ENCODE measurements around the gene HNRNPH3.

HNRNPH3 gene

GRCh38 chr10:68346774-68347173 is 14.9 kb downstream of the HNRNPH3 start:
- ChIA-PET POLR2A (interaction anchor here (5.3 kb wide), 1 partner anchor 14 kb away, joined by 34 read pairs; the partner anchor contains the start of genes HNRNPH3 and PBLD), CTCF (interaction anchor here (0.8 kb wide), 1 partner anchor 57 kb away, joined by 4 read pairs; no protein-coding TSS in a partner anchor)
- TF ChIP-seq SUZ12 (IDR thresholded peaks at IDR 0.05) (no peak), L3MBTL2 (conservative IDR thresholded peaks at IDR 0.05) (no peak), BHLHE40 (IDR thresholded peaks at IDR 0.05; ENCODE audit: borderline replicate concordance) (no peak), LEF1 (IDR thresholded peaks at IDR 0.05; ENCODE audit: borderline replicate concordance) (no peak), FOXA1 (IDR thresholded peaks at IDR 0.05) (no peak), CTBP1 (IDR thresholded peaks at IDR 0.05; ENCODE audit: borderline replicate concordance) (no peak), ARNT (IDR thresholded peaks at IDR 0.05) (no peak), ZNF384 (IDR thresholded peaks at IDR 0.05) (no peak), ELF4 (IDR thresholded peaks at IDR 0.05) (no peak), TARDBP (IDR thresholded peaks at IDR 0.05) (no peak), PKNOX1 (IDR thresholded peaks at IDR 0.05) (no peak), NFRKB (IDR thresholded peaks at IDR 0.05) (no peak)
- no peak for DNase-seq (ENCODE audit: extremely low spot score)

- ChIA-PET CTCF (interaction anchor here (0.6 to 1.4 kb wide), 9 partner anchors 9 to 405 kb away, joined by 3 to 10 read pairs (median 3); partner anchors contain the start of genes HNRNPH3 and PBLD), POLR2A (interaction anchor here (0.7 to 5.3 kb wide), 3 partner anchors 16 to 510 kb away, joined by 3 to 34 read pairs (median 3); partner anchors contain the start of genes DNAJC12, HNRNPH3 and PBLD)
- DNase-seq (ENCODE audit: extremely low spot score), result peak; percentile 58
- no peak for TF ChIP-seq CTBP1 (IDR thresholded peaks at IDR 0.05; ENCODE audit: borderline replicate concordance)
- TF ChIP-seq PKNOX1 (IDR thresholded peaks at IDR 0.05), result no peak
- no peak for TF ChIP-seq SP1 (IDR thresholded peaks at IDR 0.05)
- TF ChIP-seq FOXM1 (IDR thresholded peaks at IDR 0.05; ENCODE audit: borderline replicate concordance), result no peak
- no peak for TF ChIP-seq NFRKB (IDR thresholded peaks at IDR 0.05)
- TF ChIP-seq BHLHE40 (IDR thresholded peaks at IDR 0.05; ENCODE audit: borderline replicate concordance), result no peak
- TF ChIP-seq ARNT (IDR thresholded peaks at IDR 0.05), result no peak
- peak; percentile 44; the same call in 1 of the 2 replicates for TF ChIP-seq ZNF384 (IDR thresholded peaks at IDR 0.05)
These were observed 16.4 kb downstream of the HNRNPH3 start for GRCh38 chr10:68348265-68348741.

- CTCF ChIA-PET, result no interaction called here
- POLR2A ChIA-PET, result no interaction called here
- DNase-seq (ENCODE audit: extremely low spot score), result no peak
- TF ChIP-seq ZNF384 (IDR thresholded peaks at IDR 0.05), result no peak
- no peak for TF ChIP-seq HDGF (IDR thresholded peaks at IDR 0.05; ENCODE audit: borderline replicate concordance)
- no peak for TF ChIP-seq NFRKB (IDR thresholded peaks at IDR 0.05)
- TF ChIP-seq ELF4 (IDR thresholded peaks at IDR 0.05), result no peak
- TF ChIP-seq FOXM1 (IDR thresholded peaks at IDR 0.05; ENCODE audit: borderline replicate concordance), result no peak
- no peak for TF ChIP-seq TARDBP (IDR thresholded peaks at IDR 0.05)
- no peak for TF ChIP-seq SP1 (IDR thresholded peaks at IDR 0.05)
- no peak for TF ChIP-seq FOXK2 (IDR thresholded peaks at IDR 0.05)
- TF ChIP-seq L3MBTL2 (conservative IDR thresholded peaks at IDR 0.05), result no peak
- no peak for TF ChIP-seq SUZ12 (IDR thresholded peaks at IDR 0.05)
- no peak for TF ChIP-seq BHLHE40 (IDR thresholded peaks at IDR 0.05; ENCODE audit: borderline replicate concordance)
- no peak for TF ChIP-seq CTBP1 (IDR thresholded peaks at IDR 0.05; ENCODE audit: borderline replicate concordance)
- no peak for TF ChIP-seq ARNT (IDR thresholded peaks at IDR 0.05)
- TF ChIP-seq PKNOX1 (IDR thresholded peaks at IDR 0.05), result no peak
- TF ChIP-seq FOXA1 (IDR thresholded peaks at IDR 0.05), result no peak
These were observed 21.7 kb downstream of the HNRNPH3 start for GRCh38 chr10:68353537-68353936.

- DNase-seq (ENCODE audit: extremely low spot score), result no peak
- POLR2A ChIA-PET, result no interaction called here
- CTCF ChIA-PET, result no interaction called here
- no peak for TF ChIP-seq PKNOX1 (IDR thresholded peaks at IDR 0.05)
- TF ChIP-seq ARNT (IDR thresholded peaks at IDR 0.05), result no peak
- no peak for TF ChIP-seq FOXK2 (IDR thresholded peaks at IDR 0.05)
- TF ChIP-seq L3MBTL2 (conservative IDR thresholded peaks at IDR 0.05), result no peak
- no peak for TF ChIP-seq SP1 (IDR thresholded peaks at IDR 0.05)
- no peak for TF ChIP-seq LEF1 (IDR thresholded peaks at IDR 0.05; ENCODE audit: borderline replicate concordance)
- TF ChIP-seq SUZ12 (IDR thresholded peaks at IDR 0.05), result no peak
- TF ChIP-seq FOXM1 (IDR thresholded peaks at IDR 0.05; ENCODE audit: borderline replicate concordance), result no peak
- no peak for TF ChIP-seq NFRKB (IDR thresholded peaks at IDR 0.05)
- TF ChIP-seq ZNF384 (IDR thresholded peaks at IDR 0.05), result no peak
- TF ChIP-seq HDGF (IDR thresholded peaks at IDR 0.05; ENCODE audit: borderline replicate concordance), result no peak
- TF ChIP-seq CTBP1 (IDR thresholded peaks at IDR 0.05; ENCODE audit: borderline replicate concordance), result no peak
- no peak for TF ChIP-seq FOXA1 (IDR thresholded peaks at IDR 0.05)
- TF ChIP-seq ELF4 (IDR thresholded peaks at IDR 0.05), result no peak
- no peak for TF ChIP-seq TARDBP (IDR thresholded peaks at IDR 0.05)
- TF ChIP-seq BHLHE40 (IDR thresholded peaks at IDR 0.05; ENCODE audit: borderline replicate concordance), result no peak
These were observed 27.3 kb downstream of the HNRNPH3 start for GRCh38 chr10:68359189-68359588.

GRCh38 chr10:68362590-68362989 is 30.7 kb downstream of the HNRNPH3 start:
- POLR2A ChIA-PET, result no interaction called here
- TF ChIP-seq ELF4 (IDR thresholded peaks at IDR 0.05) (no peak), ZNF384 (IDR thresholded peaks at IDR 0.05) (no peak), HDGF (IDR thresholded peaks at IDR 0.05; ENCODE audit: borderline replicate concordance) (no peak), BHLHE40 (IDR thresholded peaks at IDR 0.05; ENCODE audit: borderline replicate concordance) (no peak), ARNT (IDR thresholded peaks at IDR 0.05) (no peak), SUZ12 (IDR thresholded peaks at IDR 0.05) (no peak), PKNOX1 (IDR thresholded peaks at IDR 0.05) (no peak), FOXK2 (IDR thresholded peaks at IDR 0.05) (no peak), FOXM1 (IDR thresholded peaks at IDR 0.05; ENCODE audit: borderline replicate concordance) (no peak), CTBP1 (IDR thresholded peaks at IDR 0.05; ENCODE audit: borderline replicate concordance) (no peak), L3MBTL2 (conservative IDR thresholded peaks at IDR 0.05) (no peak), SP1 (IDR thresholded peaks at IDR 0.05) (no peak), FOXA1 (IDR thresholded peaks at IDR 0.05) (no peak), LEF1 (IDR thresholded peaks at IDR 0.05; ENCODE audit: borderline replicate concordance) (no peak), TARDBP (IDR thresholded peaks at IDR 0.05) (no peak), NFRKB (IDR thresholded peaks at IDR 0.05) (no peak)
- DNase-seq (ENCODE audit: extremely low spot score), result no peak
- CTCF ChIA-PET, result no interaction called here

Data from HEK293T (cell line).